ENCODE measurements around the gene AUTS2.

Gene AUTS2

DNA sequence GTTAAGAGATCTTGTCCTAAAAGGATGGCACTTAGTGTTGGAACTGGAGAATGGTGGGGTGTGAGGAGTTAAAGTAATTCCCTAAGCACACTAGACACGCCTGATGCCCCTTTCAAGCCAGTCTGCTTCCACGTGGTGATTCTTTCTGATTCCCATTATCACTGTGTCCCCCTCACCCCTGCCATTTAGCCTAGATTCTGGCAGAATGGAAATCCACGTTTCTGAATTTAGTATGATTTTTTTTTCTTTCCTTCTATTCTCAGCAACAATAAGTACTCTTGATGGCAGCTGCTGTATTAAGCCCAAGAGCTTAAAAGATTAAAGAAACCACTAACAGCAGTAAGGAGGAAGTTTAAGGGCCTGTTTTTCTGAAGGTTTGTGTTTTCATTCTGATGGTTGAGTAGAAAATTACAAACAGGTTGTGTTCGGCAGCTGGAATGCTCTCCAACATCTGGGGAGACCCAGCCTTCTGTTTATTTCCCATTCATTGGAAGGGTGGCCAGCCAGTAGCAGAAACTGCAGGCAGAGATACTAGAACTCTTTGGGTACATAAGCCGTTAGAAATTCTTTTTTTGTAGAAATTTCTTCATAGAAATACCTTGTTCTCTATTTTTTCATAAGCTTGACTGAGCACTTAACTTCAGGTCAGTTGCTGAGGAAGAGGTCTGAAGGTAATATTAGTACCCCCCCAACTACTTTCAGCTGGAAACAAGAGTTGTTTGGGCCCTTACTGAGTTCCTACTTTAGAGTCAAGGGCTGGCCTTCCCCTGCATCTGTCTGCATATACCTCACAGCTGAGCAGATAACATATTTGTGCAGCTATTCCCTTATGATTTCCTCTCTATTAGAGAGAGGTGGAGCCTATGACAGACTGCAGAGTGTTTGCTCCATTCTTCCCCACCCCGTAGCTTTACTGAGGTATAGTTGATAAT lies 355.1 kb downstream of the AUTS2 start:
- DNase-seq, result peak; percentile 86

DNA sequence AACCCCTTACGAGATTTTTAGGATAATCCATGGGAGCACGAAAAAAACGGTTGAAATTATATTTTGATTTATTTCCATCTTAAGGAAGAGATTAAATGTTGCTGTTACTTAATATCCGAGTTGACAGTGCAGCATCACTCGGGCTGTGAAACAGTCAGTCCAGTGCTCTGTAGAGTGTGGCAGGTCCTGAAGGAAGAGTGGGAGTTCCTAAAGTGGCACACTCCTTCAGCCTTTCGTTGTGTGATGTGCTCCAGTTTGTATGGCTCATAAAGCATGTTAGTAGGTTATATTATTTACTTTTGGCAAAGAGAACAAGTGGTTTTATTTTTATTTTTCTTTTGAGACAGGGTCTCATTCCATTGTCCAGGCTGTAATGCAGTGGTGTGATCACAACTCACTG lies 358.3 kb downstream of the AUTS2 start:
- DNase-seq, result no peak

- DNase-seq, result no peak
Observed at GRCh38 chr7:69957661-69958060, 359.4 kb downstream of the AUTS2 start.

- no peak for DNase-seq
Observed at GRCh38 chr7:69959789-69960499, 361.7 kb downstream of the AUTS2 start.

DNA sequence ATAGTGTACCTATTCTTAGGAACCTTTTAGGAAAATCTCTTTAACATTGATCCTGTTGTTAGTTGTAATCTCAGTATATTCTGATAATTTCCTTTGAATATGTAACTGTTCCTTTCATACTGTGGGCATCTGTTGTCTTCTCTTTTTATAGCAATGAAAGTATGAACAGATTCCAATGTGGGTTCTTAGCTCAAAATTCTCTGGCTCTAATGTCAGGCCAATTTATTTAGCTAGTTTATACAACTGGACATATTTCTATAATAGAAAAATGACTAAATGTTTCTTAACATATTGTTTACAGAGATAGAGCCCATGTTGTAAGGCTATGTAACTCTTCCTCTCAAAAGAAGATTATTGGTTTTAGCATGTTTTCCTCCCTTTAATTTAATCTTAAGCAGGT lies 363.2 kb downstream of the AUTS2 start:
- DNase-seq, result no peak

DNA sequence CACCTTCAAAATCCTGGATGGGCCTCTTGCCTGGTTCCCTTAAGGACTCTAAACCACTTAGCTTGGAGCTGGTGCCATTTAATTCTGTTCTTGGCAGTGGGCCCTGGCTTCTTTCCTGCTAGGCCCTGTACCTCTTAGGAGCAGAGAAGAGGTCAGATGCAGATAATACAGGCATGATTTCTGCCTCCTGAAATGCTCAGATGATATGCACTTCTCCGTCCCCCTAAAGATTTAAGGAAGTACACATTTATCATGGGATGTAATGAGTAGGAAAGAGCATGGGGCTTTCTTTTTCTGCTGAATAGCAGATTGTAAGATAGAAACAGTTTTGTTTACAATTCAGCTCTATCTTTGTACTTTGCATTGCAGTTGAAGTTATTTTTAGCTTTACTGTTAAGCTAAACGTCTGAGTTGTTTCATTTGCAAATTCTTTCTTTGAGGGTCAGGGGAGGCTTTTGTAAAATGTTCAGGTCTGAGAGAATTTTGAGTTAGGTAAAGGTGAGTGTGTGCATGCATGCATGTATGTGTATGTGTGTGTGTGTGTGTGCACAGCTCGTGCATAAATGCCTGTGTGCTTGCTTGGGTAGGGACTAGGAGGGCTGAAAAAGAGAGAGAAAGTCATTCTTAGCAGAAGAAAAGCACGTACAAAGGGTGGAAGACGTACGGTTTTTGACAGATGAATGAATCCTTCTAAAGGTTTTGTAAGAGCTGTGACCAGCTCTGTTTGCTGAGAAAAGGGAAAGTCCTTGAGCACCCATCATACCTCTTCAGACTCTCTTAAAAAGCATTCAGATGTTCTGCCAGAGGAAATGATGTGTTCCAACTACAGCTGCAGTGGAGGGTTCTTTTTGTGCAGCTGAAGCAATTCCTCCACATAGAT lies 364.2 kb downstream of the AUTS2 start:
- peak; percentile 85 for DNase-seq

DNA sequence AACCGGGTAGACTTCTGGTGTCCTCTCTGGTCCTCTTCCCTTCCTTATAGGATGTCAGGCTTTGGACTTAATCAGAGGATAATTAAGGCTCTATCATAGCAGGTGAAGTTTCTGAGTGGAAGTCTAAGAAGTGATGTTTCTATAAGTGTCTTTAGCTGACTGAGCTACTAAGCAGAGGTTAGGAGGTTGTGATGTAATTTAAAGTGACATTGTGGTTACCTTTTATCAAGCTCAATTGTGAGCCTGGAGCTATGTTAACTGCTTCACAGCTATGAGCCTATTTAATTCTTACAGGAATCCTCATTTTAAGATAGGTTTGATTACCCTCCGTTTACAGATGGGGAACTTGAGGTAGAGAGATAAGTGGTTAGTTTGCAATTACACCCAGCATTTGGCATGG lies 365.1 kb downstream of the AUTS2 start:
- DNase-seq, result no peak

- no peak for DNase-seq
Observed at GRCh38 chr7:69966766-69967591, 368.7 kb downstream of the AUTS2 start.

- DNase-seq, result no peak
Observed at GRCh38 chr7:69967689-69968450, 369.6 kb downstream of the AUTS2 start.

- DNase-seq, result no peak
Observed at GRCh38 chr7:69968969-69969556, 370.8 kb downstream of the AUTS2 start.

DNA sequence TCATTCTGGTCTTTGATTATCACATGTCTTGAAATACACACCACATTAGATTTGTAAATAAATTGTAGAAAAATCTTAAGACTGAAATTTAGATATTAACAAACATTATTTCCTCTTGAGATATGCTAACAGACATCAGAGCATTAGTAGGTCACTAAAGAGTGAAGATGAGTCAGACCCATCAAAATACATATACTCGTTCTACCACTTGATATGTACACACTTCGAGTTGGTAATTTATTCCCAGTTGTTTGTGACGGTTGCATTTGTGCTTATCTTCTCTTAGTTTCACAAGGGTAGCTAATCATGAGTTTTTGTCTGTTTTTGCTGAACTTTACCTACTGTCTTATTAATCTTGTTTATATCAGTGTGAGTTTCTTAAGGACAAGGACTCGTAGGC lies 383.4 kb downstream of the AUTS2 start:
- no peak for DNase-seq

GRCh38 chr7:69982197-69982596 lies 383.9 kb downstream of the AUTS2 start:
- no peak for DNase-seq

DNA sequence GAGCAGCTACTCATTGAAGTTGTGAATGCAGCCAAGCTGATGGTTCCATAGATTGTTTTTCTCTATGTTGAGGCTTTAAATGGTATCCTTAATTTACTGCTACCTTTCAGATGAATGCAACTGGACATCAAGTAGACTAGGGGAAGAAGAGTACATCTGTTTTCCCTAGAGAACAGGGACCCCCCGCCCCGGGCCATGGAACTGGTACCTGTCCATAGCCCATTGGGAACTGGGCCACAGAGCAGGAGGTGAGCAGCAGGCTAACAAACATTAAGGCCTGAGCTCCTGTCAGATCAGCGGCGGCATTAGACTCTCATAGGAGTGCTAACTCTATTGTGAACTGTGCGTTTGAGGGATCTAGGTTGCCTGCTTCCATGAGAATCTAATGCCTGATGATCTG lies 391.3 kb downstream of the AUTS2 start:
- no peak for DNase-seq

- DNase-seq, result no peak
Observed at GRCh38 chr7:69992938-69993337, 394.7 kb downstream of the AUTS2 start.

DNA sequence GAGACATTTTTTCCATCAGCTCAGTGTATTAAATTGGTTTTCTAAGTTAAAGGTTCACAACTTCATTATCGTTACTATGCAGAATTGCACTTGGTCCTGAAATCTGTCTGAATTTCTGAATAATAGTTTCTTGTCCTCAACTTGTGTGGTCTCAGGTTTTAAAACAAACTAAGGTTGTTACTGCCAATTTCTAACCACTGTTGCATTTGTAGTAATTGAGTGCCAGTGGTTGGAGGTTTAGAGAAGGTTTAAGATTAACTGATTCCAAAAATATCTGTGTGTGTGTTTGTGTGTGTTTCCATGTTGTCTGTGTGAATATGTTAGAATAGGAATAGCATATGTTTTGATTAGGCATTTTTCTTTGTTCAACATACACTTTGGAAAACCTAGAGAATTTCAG lies 395.9 kb downstream of the AUTS2 start:
- no peak for DNase-seq

DNA sequence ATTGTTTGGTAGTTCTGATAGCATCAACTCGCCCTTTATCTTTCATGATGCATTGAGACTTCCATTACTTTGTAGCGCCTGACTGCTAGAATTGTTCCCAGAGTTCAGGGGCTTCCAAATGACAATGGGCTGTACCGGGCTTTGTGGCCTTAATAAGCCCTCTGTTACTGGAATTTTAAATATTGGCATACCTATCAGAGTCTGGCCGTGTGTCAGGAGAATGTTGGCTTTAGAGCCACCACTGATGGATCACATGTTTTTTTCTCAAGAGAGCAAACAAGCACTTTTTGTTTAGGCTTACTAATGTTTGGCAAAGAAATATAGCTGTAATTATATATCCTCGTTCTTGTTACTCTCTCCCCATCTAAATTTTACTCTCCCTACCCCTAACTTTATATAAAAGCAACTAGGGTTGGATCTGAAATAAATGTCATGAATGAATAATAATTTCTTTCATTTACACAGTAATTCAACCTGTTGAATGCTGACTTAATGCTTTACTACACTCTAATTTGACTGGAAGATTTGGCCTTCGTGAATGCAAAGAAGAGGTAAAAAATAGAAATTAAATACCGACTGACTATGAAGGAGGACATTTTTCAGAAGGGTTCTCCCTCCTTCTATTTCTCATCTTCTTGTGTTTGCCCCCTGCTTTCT lies 396.7 kb downstream of the AUTS2 start:
- DNase-seq, result no peak

DNA sequence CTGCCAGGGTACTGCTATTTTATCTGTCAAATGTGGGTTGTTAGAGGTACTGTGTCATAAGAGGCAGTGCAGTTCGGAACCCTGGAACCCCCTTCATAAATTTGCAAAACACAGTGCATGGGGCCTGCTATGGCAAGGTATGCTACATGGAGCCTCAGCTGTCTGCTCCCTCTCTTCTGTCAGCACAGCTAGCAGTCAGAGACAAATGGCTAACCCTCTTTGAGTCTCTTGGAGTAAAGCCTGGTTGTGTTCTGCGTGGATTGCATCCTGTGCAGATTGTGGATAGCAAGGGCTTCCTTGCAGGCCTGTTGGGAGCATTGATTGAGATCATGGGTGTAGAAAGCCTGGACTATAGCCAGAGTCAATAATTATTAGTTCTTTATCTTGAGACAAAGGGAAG lies 397.8 kb downstream of the AUTS2 start:
- no peak for DNase-seq

DNA sequence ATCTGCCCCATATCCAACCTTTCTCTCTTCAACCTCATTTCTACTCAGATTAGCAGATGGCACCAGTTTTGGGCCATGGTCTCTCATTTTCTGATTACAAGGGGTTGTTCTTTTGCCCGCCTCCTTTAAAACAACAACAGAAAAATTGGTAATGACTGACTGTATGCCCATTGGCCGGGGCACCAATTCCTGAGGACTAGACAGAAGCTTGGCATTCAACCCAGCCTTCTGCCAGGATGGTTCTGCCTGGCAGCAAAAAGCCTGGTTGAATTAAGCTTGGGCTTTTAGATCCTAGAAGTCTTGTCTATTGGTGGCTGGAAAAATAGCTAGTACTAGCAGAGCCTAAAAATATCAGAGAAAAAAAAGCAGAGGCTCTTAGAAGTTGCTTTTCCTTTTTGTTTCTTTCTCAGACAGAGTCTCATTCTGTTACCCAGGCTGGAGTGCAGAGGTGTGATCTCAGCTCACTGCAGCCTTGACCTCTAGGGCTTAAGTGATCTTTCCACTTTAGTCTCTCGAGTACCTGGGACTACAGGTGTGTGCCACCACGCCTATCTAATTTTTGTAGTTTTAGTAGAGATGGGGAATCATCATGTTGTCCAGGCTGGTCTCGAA lies 402.6 kb downstream of the AUTS2 start:
- no peak for DNase-seq

GRCh38 chr7:70005480-70005879 lies 407.2 kb downstream of the AUTS2 start:
- no peak for DNase-seq

DNA sequence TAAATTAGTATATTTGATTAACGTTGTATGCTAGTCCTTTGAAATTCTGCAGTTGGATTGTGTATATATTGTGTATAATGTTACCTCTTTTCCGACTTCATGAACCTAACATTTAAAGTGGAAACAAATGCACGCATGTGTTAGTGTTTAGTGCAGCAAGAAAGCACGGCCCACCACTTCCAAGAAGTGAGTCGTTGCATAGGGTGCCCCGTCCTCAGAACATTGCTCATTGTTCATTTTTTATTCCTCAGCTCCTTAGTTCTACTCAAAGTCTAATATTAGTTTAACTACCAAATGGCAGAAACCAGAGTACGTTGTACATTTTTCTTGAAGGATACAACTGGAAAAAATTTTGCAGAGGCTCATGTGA lies 407.6 kb downstream of the AUTS2 start:
- DNase-seq, result no peak

Data from NCI-H82 (cell line).